HK-2 (cell line): ENCODE measurements around the gene AGGF1.
A peak's percentile ranks its signal among the peaks of the same experiment; 100 is the strongest.
"Not testable (repeated sequence)": the region's sequence is repeated elsewhere in the genome, so short reads cannot be mapped to it uniquely, and the experiment has no call there.

ENCODE experiments used
- DNase-seq: peaks from one replicate; pipeline ENCODE4 v3.0.0-alpha.2; 2018; ENCODE audit not compliant: unreplicated experiment

AGGF1 gene

GRCh38 chr5:77030097-77031071 is at the start of gene AGGF1:
Gene AGGF1, plus strand, starts transcription at chr5:77030404. Its CDS starts 363 bp downstream, at chr5:77030767.
- peak; percentile 84 for DNase-seq

GRCh38 chr5:76980518-76981144 is 49.6 kb upstream of the AGGF1 start:
- no peak for DNase-seq

- DNase-seq, result no peak
These were observed 47.8 kb upstream of the AGGF1 start for GRCh38 chr5:76982450-76982849.

GRCh38 chr5:76983468-76983867 is 46.7 kb upstream of the AGGF1 start:
- DNase-seq, result no peak

GRCh38 chr5:76986825-76987526 is 43.2 kb upstream of the AGGF1 start:
- no peak for DNase-seq

GRCh38 chr5:76990899-76991459 is 39.2 kb upstream of the AGGF1 start:
- DNase-seq, result no peak

GRCh38 chr5:76993436-76993835 is 36.8 kb upstream of the AGGF1 start:
- not testable (repeated sequence) for DNase-seq

GRCh38 chr5:76994337-76994736 is 35.9 kb upstream of the AGGF1 start:
- DNase-seq, result no peak

GRCh38 chr5:76998251-76998650 is 32.0 kb upstream of the AGGF1 start:
- DNase-seq, result not testable (repeated sequence)

- no peak for DNase-seq
These were observed 30.8 kb upstream of the AGGF1 start for GRCh38 chr5:76999451-76999850.

- DNase-seq, result no peak
These were observed 27.0 kb upstream of the AGGF1 start for GRCh38 chr5:77003246-77003645.

GRCh38 chr5:77006124-77006523 is 24.1 kb upstream of the AGGF1 start:
- no peak for DNase-seq

- DNase-seq, result no peak
These were observed 21.8 kb upstream of the AGGF1 start for GRCh38 chr5:77008413-77008812.

- no peak for DNase-seq
These were observed 20.0 kb upstream of the AGGF1 start for GRCh38 chr5:77010243-77010642.

- DNase-seq, result no peak
These were observed 18.7 kb upstream of the AGGF1 start for GRCh38 chr5:77011498-77011897.

GRCh38 chr5:77012601-77013000 is 17.6 kb upstream of the AGGF1 start:
- no peak for DNase-seq

GRCh38 chr5:77015938-77016569 is 14.2 kb upstream of the AGGF1 start:
- DNase-seq, result no peak

- DNase-seq, result no peak
These were observed 13.2 kb upstream of the AGGF1 start for GRCh38 chr5:77016962-77017361.

- DNase-seq, result no peak
These were observed 12.5 kb upstream of the AGGF1 start for GRCh38 chr5:77017668-77018067.

GRCh38 chr5:77022511-77023417 is 7.4 kb upstream of the AGGF1 start:
- no peak for DNase-seq

- DNase-seq, result no peak
These were observed 5.7 kb upstream of the AGGF1 start for GRCh38 chr5:77024490-77024889.
